HepG2 (cell line): Measurements from ENCODE around the gene MICB. TPM values are rescaled to one million over a fixed set of nuclear protein-coding genes. Genes with fewer than 3 reads are reported as not detected.
A peak's percentile ranks its signal among the peaks of the same experiment; 100 is the strongest.

Experiments used
- ADNP ChIP-seq: sonication (generic); formaldehyde crosslinking; IDR thresholded peaks from 2 replicates; pipeline ENCODE4 v1.4.0; 2020; ENCODE audit warnings: missing genetic modification reagents
- HNRNPLL ChIP-seq: fragments of 200-400 bp; formaldehyde crosslinking; IDR thresholded peaks from 2 replicates; pipeline ENCODE4 v1.6.1; 2017; ENCODE audit warnings: mild to moderate bottlenecking, low read depth, low read length; ENCODE audit not compliant: poor library complexity, severe bottlenecking
- NCOR1 ChIP-seq: fragments of 200-600 bp; sonication (generic); IDR thresholded peaks from 2 replicates; pipeline ENCODE4 v1.7.0; 2017; ENCODE audit warnings: antibody characterized with exemption, low read length, borderline replicate concordance
- NFRKB ChIP-seq: fragments of 450-650 bp; IDR thresholded peaks from 2 replicates; pipeline ENCODE4 v1.6.1; 2017
- PITX1 ChIP-seq: sonication (generic); formaldehyde crosslinking; IDR thresholded peaks from 2 replicates; pipeline ENCODE4 v1.5.1; 2020; ENCODE audit warnings: mild to moderate bottlenecking, missing genetic modification reagents
- RORA ChIP-seq: sonication (generic); formaldehyde crosslinking; IDR thresholded peaks from 2 replicates; pipeline ENCODE4 v1.5.0; 2020; ENCODE audit warnings: mild to moderate bottlenecking, missing genetic modification reagents, moderate library complexity
- SATB2 ChIP-seq: sonication (generic); formaldehyde crosslinking; IDR thresholded peaks from 2 replicates; pipeline ENCODE4 v1.5.0; 2020; ENCODE audit warnings: missing genetic modification reagents
- SMAD1 ChIP-seq: sonication (generic); formaldehyde crosslinking; IDR thresholded peaks from 2 replicates; pipeline ENCODE4 v1.4.0; 2020; ENCODE audit warnings: missing genetic modification reagents, low read depth, mild to moderate bottlenecking, borderline replicate concordance
- YEATS4 ChIP-seq: sonication (generic); formaldehyde crosslinking; IDR thresholded peaks from 2 replicates; pipeline ENCODE4 v1.4.0; 2020; ENCODE audit warnings: missing genetic modification reagents, borderline replicate concordance
- ZEB1 ChIP-seq: IDR thresholded peaks from 2 replicates; pipeline ENCODE4 v1.6.1; 2012; ENCODE audit warnings: mild to moderate bottlenecking, low read depth, inconsistent platforms; ENCODE audit not compliant: insufficient replicate concordance
- ZFP36 ChIP-seq: fragments of 150-350 bp; IDR thresholded peaks from 2 replicates; pipeline ENCODE4 v1.6.1; 2018; ENCODE audit warnings: borderline replicate concordance, low read length, low read depth; ENCODE audit not compliant: partially characterized antibody
- ZNF333 ChIP-seq: sonication (generic); formaldehyde crosslinking; IDR thresholded peaks from 2 replicates; pipeline ENCODE4 v1.4.0; 2020; ENCODE audit warnings: mild to moderate bottlenecking, missing genetic modification reagents, borderline replicate concordance
- ZNF460 ChIP-seq: sonication (generic); formaldehyde crosslinking; IDR thresholded peaks from 2 replicates; pipeline ENCODE4 v1.5.1; 2020; ENCODE audit warnings: missing genetic modification reagents, mild to moderate bottlenecking, borderline replicate concordance
- ZNF552 ChIP-seq: sonication (generic); formaldehyde crosslinking; IDR thresholded peaks from 2 replicates; pipeline ENCODE4 v1.9.0; 2022; ENCODE audit warnings: missing genetic modification reagents, mild to moderate bottlenecking, borderline replicate concordance
- ZSCAN30 ChIP-seq: sonication (generic); formaldehyde crosslinking; IDR thresholded peaks from 2 replicates; pipeline ENCODE4 v1.5.0; 2020; ENCODE audit warnings: mild to moderate bottlenecking, missing genetic modification reagents
- polyA plus RNA-seq, 8 experiments: library from polyadenylated mRNA; depleted of rRNA in 3 of 8; stranded (reverse) in 7 of 8; unstranded in 1 of 8; fragments of >200 nt; fragmentation: Illumina TruSeq in 4 of 8; extraction: Trizol in 4 of 8; gene quantifications; 2 replicates each; pipeline versions ENCODE4 v1.2.1 to v1.2.3, GENCODE V29; 2011 to 2016; ENCODE audit warnings: low read depth in 4 of 8, missing spikeins in 1 of 8, mixed read lengths in 1 of 8; ENCODE audit not compliant: insufficient read depth in 1 of 8
- total RNA-seq, 5 experiments: library from RNA; depleted of rRNA; stranded (reverse); fragments of >200 nt; fragmentation: Illumina TruSeq; extraction: Trizol; gene quantifications; 2 replicates each; pipeline ENCODE4 v1.2.3, GENCODE V29; 2016; ENCODE audit warnings: low read depth in 1 of 5
- TF ChIP-seq, protein P1 (sequence below): sonication (generic); formaldehyde crosslinking; IDR thresholded peaks from 2 replicates; pipeline ENCODE4 v1.4.0; 2020; ENCODE audit warnings: mild to moderate bottlenecking, missing genetic modification reagents
- TF ChIP-seq, protein P2 (sequence below): sonication (generic); formaldehyde crosslinking; IDR thresholded peaks from 2 replicates; pipeline ENCODE4 v1.4.0; 2020; ENCODE audit warnings: missing genetic modification reagents
- TF ChIP-seq, protein P3 (sequence below): sonication (generic); formaldehyde crosslinking; IDR thresholded peaks from 2 replicates; pipeline ENCODE4 v1.4.0; 2020; ENCODE audit warnings: mild to moderate bottlenecking, missing genetic modification reagents
- TF ChIP-seq, protein P4 (sequence below): sonication (generic); formaldehyde crosslinking; IDR thresholded peaks from 2 replicates; pipeline ENCODE4 v1.8.1; 2023; ENCODE audit warnings: mild to moderate bottlenecking, inconsistent platforms, moderate library complexity, missing genetic modification reagents, borderline replicate concordance

The MICB gene
- total and polyA plus RNA-seq, 2 of the 13 experiments (the other 11 are each of a cell fraction or from before 2014, with no cell fraction given): 12.5 to 12.8 TPM

DNA sequence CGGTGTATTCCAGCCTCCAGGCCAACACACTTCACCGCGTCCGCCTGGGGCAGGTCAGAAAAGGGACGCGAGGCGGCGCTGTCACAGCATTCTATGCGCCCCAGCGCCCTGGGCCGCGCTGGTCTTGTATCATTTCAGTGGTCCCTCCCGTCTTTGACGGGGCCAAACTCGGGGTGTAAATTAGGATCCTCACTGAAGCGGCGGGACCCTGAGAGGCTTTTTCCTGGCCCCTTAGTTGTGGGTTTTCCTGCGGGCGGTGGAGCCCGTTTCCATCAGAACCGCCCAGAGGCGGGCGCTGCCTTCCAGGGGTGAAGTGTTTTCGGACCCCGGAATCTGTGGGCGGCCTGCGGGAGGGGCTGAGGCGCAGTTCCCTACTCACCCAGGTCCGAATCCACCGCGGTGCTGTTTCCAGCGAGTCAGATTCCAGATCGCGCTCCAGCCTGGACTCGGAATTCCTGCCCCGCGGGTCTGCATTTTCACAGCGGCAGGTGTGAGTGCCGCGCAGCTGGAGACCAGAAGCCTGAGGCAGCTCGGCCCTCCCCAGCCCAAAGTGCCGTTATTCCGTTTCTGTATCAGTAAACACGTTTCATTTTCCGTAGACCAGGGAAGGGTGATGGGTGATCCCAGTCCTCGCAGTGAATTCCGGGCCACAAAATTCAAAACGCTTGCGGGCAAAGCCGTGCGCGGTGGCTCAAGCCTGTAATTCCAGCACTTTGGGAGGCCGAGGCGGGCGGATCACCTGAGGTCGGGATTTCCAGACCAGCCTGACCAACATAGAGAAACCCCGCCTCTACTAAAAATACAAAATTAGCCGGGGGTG is 3.9 kb upstream of the MICB start (continued):
- TF ChIP-seq, protein P1, sequence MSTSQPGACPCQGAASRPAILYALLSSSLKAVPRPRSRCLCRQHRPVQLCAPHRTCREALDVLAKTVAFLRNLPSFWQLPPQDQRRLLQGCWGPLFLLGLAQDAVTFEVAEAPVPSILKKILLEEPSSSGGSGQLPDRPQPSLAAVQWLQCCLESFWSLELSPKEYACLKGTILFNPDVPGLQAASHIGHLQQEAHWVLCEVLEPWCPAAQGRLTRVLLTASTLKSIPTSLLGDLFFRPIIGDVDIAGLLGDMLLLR (CRISPR knock-in tag): no peak
- TF ChIP-seq ZNF460 (CRISPR knock-in tag) (no peak), ZEB1 (no peak), PITX1 (CRISPR knock-in tag) (no peak), SMAD1 (CRISPR knock-in tag) (no peak), ZNF552 (CRISPR knock-in tag) (no peak; the same call in 1 of the 2 replicates), YEATS4 (CRISPR knock-in tag) (peak; percentile 75; the same call in 1 of the 2 replicates), HNRNPLL (peak; percentile 41), NFRKB (no peak), ZNF333 (peak; percentile 57; the same call in 1 of the 2 replicates), NCOR1 (no peak), ZSCAN30 (CRISPR knock-in tag) (no peak), ADNP (CRISPR knock-in tag) (0 out of 2 replicates have a peak, but pooled peaks have one; percentile 5), ZFP36 (no peak), SATB2 (0 out of 2 replicates have a peak, but pooled peaks have one; percentile 78), RORA (CRISPR knock-in tag) (no peak)
- TF ChIP-seq, protein P2, sequence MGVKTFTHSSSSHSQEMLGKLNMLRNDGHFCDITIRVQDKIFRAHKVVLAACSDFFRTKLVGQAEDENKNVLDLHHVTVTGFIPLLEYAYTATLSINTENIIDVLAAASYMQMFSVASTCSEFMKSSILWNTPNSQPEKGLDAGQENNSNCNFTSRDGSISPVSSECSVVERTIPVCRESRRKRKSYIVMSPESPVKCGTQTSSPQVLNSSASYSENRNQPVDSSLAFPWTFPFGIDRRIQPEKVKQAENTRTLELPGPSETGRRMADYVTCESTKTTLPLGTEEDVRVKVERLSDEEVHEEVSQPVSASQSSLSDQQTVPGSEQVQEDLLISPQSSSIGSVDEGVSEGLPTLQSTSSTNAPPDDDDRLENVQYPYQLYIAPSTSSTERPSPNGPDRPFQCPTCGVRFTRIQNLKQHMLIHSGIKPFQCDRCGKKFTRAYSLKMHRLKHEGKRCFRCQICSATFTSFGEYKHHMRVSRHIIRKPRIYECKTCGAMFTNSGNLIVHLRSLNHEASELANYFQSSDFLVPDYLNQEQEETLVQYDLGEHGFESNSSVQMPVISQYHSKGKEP (CRISPR knock-in tag): peak; percentile 24; the same call in 1 of the 2 replicates
- TF ChIP-seq, protein P3, sequence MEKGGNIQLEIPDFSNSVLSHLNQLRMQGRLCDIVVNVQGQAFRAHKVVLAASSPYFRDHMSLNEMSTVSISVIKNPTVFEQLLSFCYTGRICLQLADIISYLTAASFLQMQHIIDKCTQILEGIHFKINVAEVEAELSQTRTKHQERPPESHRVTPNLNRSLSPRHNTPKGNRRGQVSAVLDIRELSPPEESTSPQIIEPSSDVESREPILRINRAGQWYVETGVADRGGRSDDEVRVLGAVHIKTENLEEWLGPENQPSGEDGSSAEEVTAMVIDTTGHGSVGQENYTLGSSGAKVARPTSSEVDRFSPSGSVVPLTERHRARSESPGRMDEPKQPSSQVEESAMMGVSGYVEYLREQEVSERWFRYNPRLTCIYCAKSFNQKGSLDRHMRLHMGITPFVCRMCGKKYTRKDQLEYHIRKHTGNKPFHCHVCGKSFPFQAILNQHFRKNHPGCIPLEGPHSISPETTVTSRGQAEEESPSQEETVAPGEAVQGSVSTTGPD (CRISPR knock-in tag): 0 out of 2 replicates have a peak, but pooled peaks have one; percentile 6
- TF ChIP-seq, protein P4, sequence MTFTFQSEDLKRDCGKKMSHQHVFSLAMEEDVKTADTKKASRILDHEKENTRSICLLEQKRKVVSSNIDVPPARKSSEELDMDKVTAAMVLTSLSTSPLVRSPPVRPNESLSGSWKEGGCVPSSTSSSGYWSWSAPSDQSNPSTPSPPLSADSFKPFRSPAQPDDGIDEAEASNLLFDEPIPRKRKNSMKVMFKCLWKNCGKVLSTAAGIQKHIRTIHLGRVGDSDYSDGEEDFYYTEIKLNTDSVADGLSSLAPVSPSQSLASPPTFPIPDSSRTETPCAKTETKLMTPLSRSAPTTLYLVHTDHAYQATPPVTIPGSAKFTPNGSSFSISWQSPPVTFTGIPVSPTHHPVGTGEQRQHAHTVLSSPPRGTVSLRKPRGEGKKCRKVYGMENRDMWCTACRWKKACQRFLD (CRISPR knock-in tag): no peak
